Right lobe of liver (tissue), 6 donors: ENCODE measurements around the gene C2orf76. TPM values are rescaled to one million over a fixed set of nuclear protein-coding genes. Genes with fewer than 3 reads are reported as not detected.

Experiments
- ATAC-seq, 4 donors: fragments of 200-7000 bp; cut with Tn5 transposase; one replicate each; pipeline ENCODE4 v1.9.1; 2020; ENCODE audit warnings: mild to moderate bottlenecking in 4 of 4, moderate library complexity in 4 of 4
- DNase-seq, 3 donors: peaks; one replicate each; pipeline ENCODE4 v3.0.0-alpha.2; 2020
- H3K27ac ChIP-seq, 3 donors: fragments of 200-600 bp; one replicate each; pipeline ENCODE4 v1.8.0; 2022
- H3K27me3 ChIP-seq, 2 donors: fragments of 200-600 bp; one replicate each; pipeline ENCODE4 v1.8.0; 2022
- H3K36me3 ChIP-seq, 4 donors: fragments of 200-600 bp; sonication (generic) in 1 of 4; one replicate each; pipeline versions ENCODE4 v1.5.1 to v1.8.0; 2017 to 2022; ENCODE audit warnings: control low read depth in 1 of 4
- H3K4me1 ChIP-seq, 4 donors: fragments of 200-600 bp; sonication (generic) in 1 of 4; one replicate each; pipeline versions ENCODE4 v1.5.1 to v1.8.0; 2017 to 2022; ENCODE audit warnings: control low read depth in 1 of 4
- H3K4me3 ChIP-seq, 3 donors: fragments of 200-600 bp; one replicate each; pipeline ENCODE4 v1.8.0; 2022
- H3K9me3 ChIP-seq, 4 donors: fragments of 200-600 bp; sonication (generic) in 1 of 4; one replicate each; pipeline versions ENCODE4 v1.5.1 to v1.8.0; 2017 to 2022; ENCODE audit warnings: control low read depth in 1 of 4
- POLR2A ChIP-seq: fragments of 450-650 bp; IDR thresholded peaks from one replicate; pipeline ENCODE4 v1.6.1; 2017; ENCODE audit warnings: antibody characterized with exemption, mild to moderate bottlenecking
- WGBS: methylation state at CpG from one replicate; pipeline ENCODE4 v1.1.6; 2018; ENCODE audit warnings: low coverage, low lambda C conversion rate; ENCODE audit not compliant: insufficient coverage; ENCODE audit errors: missing lambda C conversion rate; 5-methylcytosine and 5-hydroxymethylcytosine counted together
- intact Hi-C, 2 donors: fragments of 100-400 bp; cut with DNase I; formaldehyde crosslinking; loops; one replicate each; pipeline versions ENCODE4 v1.11.2 to v1.14.1; 2022
- total RNA-seq, 6 experiments: library from RNA; depleted of rRNA in 2 of 6; stranded (reverse); fragments of >200 nt in 2 of 6; fragmentation: NEBNext Ultra II Directional in 3 of 6; extraction: Animal tissue kit (Norgen Biotek cat#: 25700) in 3 of 6; gene quantifications; one replicate each; pipeline versions ENCODE4 v1.1.0 to v1.2.4, GENCODE V29; 2016 to 2023
- TF ChIP-seq, protein P1 (sequence below), 4 donors: fragments of 200-600 bp in 3 of 4; fragments of 450-650 bp in 1 of 4; IDR thresholded peaks; one replicate each; pipeline versions ENCODE4 v1.5.1 to v1.8.0; 2016 to 2022; ENCODE audit warnings: antibody characterized with exemption in 4 of 4, mild to moderate bottlenecking in 2 of 4
- donor health status: DM: no; HTN: yes; CAD: no.
- donor health status: DM: no; HTN: no; CAD: no.
- donor health status: DM: no; HTN: no; CAD: no.
- donor health status: DM: no; HTN: yes; CAD: no.
- donor health status: DM: no; HTN: yes; CAD: no.

The C2orf76 gene
- total RNA-seq, 6 experiments from 2014 or later, result 2.6 to 5.5 (median 3.5) TPM

- Histone ChIP-seq H3K27me3 (no peaks in the 10 kb centered on the region), H3K36me3 (no peaks in the 10 kb centered on the region), H3K4me3 (no peak overlapping the region), H3K9me3 (no peaks in the 10 kb centered on the region), H3K27ac (no peak overlapping the region), H3K4me1 (no peaks in the 10 kb centered on the region)
- intact Hi-C loops, result no loop called here
- TF ChIP-seq, protein P1, sequence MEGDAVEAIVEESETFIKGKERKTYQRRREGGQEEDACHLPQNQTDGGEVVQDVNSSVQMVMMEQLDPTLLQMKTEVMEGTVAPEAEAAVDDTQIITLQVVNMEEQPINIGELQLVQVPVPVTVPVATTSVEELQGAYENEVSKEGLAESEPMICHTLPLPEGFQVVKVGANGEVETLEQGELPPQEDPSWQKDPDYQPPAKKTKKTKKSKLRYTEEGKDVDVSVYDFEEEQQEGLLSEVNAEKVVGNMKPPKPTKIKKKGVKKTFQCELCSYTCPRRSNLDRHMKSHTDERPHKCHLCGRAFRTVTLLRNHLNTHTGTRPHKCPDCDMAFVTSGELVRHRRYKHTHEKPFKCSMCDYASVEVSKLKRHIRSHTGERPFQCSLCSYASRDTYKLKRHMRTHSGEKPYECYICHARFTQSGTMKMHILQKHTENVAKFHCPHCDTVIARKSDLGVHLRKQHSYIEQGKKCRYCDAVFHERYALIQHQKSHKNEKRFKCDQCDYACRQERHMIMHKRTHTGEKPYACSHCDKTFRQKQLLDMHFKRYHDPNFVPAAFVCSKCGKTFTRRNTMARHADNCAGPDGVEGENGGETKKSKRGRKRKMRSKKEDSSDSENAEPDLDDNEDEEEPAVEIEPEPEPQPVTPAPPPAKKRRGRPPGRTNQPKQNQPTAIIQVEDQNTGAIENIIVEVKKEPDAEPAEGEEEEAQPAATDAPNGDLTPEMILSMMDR (IDR thresholded peaks at IDR 0.05), result no peak
- TF ChIP-seq POLR2A, result no peak
- 36% methylated on average over 3 of the region's 3 CpGs for WGBS
- peak; percentile 56 to 90 (median 71) for ATAC-seq
- no peak for DNase-seq
Observed at GRCh38 chr2:119333360-119333759, 33.3 kb downstream of the C2orf76 start.

DNA sequence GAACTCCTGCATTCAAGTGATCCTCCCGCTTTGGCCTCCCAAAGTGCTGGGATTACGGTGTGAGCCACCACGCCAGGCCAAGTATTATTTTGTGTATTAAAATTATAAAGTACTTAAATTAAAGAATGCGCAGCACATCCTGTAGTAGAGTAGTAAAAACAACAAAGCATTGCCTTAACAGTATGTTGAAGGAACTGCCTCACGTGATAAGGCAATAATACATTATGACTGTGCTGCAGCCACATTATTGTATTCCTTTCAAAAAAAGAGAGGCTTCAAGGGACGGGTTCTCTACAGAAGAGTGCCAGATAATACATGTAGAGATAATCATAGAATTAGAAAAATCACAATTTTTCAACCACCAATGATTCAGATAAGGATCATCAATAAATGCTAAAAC, 33.7 kb downstream of the C2orf76 start:
- intact Hi-C loops, result no loop called here
- H3K9me3 ChIP-seq, result no peaks in the 10 kb centered on the region
- ATAC-seq (no peak), DNase-seq (no peak)
- no peak overlapping the region for H3K27ac ChIP-seq
- WGBS, result 96% methylated on average over 6 of the region's 6 CpGs
- TF ChIP-seq, protein P1 (IDR thresholded peaks at IDR 0.05), result no peak
- TF ChIP-seq POLR2A, result no peak
- H3K36me3 ChIP-seq, result no peaks in the 10 kb centered on the region
- no peaks in the 10 kb centered on the region for H3K27me3 ChIP-seq
- no peak overlapping the region for H3K4me3 ChIP-seq
- no peaks in the 10 kb centered on the region for H3K4me1 ChIP-seq

GRCh38 chr2:119327431-119327830, 39.2 kb downstream of the C2orf76 start:
- no peak overlapping the region for H3K27ac ChIP-seq
- no peak for TF ChIP-seq POLR2A
- TF ChIP-seq, protein P1 (IDR thresholded peaks at IDR 0.05), result no peak
- no peak for ATAC-seq
- no peaks in the 10 kb centered on the region for H3K36me3 ChIP-seq
- H3K4me1 ChIP-seq, result peaks cover 0 to 10% (median 0%) of the 10 kb centered on the region in 4 donors
- intact Hi-C loops, result no loop called here
- no peak for DNase-seq
- 90% methylated on average over 6 of the region's 6 CpGs for whole genome bisulfite sequencing
- H3K4me3 ChIP-seq, result no peak overlapping the region
- H3K27me3 ChIP-seq, result no peaks in the 10 kb centered on the region
- no peaks in the 10 kb centered on the region for H3K9me3 ChIP-seq

DNA sequence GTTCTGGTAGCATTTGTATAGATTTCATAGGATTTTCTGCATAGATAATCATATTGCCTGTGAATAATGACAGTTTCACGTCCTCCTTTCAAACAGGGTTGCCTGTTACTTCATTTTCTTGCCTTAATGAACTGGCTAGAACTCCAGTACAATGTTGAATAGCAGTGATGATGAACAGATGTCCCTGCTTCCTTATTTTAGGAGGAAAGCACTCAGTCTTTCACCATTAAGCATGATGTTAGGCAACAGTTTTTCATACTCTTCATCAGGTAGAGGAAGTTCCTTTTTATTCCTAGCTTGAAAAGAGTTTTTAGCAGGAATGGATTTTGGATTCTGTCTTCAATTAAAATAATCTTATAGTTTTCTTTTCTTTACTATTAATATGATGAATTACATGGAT, 39.7 kb downstream of the C2orf76 start:
- H3K4me1 ChIP-seq, result peaks cover 0 to 10% (median 0%) of the 10 kb centered on the region in 4 donors
- no peak for ATAC-seq
- 83% methylated on average over 1 of the region's 1 CpG for WGBS
- no peaks in the 10 kb centered on the region for H3K27me3 ChIP-seq
- H3K4me3 ChIP-seq, result no peak overlapping the region
- no peak for TF ChIP-seq POLR2A
- TF ChIP-seq, protein P1 (IDR thresholded peaks at IDR 0.05), result no peak
- H3K27ac ChIP-seq, result no peak overlapping the region
- no peaks in the 10 kb centered on the region for H3K9me3 ChIP-seq
- no peak for DNase-seq
- intact Hi-C loops, result no loop called here
- no peaks in the 10 kb centered on the region for H3K36me3 ChIP-seq
